Germinal center (tissue), 1 donor: ENCODE data around the gene CD2.

ENCODE experiments used
- DNase-seq: peaks from one replicate; pipeline ENCODE4 v3.0.0; 2012; ENCODE audit warnings: mixed read lengths, low spot score

The CD2 gene

DNA sequence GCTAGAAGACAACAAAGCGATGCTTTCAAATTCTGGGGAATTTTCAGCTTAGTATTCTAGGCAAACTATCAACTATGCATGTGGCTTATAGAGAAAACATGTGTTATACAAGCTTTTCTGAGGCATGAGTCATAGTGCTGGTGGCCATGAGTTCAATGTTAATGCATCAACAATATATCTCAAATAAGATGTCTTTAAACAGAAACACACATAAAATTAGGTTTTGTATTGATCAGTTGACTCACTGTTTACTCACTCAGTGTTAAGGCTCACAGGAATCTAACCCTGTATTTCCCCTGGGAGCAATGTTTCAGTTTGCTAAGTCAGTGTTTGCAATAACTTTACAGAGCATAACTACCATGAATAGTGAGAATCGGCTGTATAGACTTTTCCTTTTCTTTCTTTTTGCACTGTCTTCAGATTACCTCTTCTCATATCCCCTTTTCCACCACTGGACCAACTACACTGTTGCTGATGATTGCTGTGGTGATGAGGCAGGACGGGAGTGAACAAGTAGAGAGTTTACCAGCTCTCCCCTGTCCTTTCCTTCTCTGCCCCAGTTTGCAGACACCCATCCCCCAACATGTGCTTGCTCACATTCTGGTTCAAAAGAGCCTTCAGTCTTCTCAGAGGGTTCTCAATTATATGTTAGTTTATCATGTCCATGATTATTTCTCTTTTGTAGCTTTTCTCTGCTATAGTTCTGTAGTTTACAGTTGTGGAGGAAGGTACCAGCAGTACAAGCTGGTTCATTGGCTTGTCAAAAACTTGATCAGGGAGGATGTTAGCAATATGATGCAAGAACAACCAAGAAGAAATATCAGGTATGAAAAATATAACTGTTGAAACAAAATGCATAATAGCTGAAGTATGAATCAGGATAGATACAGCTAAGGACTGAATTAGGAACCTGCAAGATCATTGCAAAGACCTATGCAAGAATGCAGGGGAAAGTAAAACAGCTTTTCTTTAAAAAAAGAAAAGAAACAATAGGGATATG is 23.9 kb downstream of the CD2 start:
- DNase-seq: no peak

DNA sequence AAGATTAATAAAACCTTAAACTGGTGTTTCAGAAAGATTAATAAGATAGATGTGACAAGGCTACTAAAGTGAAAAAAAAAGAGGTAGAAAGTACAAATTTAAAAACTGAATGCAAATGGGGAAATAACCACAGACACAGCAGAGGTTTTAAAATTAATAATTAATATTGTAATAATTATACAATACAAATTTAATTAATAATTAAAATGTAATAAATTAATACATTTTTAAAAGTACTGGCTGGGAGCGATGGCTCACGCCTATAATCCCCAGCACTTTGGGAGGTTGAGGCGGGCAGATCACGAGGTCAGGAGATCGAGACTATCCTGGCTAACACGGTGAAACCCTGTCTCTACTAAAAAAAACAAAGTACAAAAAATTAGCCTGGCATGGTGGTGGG is 26.8 kb downstream of the CD2 start:
- no peak for DNase-seq

GRCh38 chr1:116785006-116785405 is 30.8 kb downstream of the CD2 start:
- DNase-seq: no peak

GRCh38 chr1:116786049-116786448 is 31.8 kb downstream of the CD2 start:
- DNase-seq: no peak

DNA sequence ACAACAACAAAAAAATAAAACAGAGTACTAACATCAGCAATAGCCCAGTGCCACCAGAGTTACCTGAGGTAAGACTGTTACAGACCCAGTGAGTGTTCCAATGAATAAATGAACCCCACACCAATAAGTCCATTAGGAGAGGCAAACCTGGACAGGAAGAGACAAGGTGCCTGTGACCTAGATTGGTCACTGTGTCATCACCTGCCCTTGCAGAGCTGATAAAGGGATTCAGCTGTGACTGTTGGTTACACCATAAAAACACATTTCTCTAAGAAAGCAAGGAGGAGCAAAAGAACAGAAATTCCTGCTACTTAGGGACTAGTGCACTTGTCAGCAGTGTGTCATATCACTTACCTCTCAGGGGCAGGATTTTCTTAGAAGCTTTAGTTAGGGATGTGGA is 37.5 kb downstream of the CD2 start:
- DNase-seq: no peak

DNA sequence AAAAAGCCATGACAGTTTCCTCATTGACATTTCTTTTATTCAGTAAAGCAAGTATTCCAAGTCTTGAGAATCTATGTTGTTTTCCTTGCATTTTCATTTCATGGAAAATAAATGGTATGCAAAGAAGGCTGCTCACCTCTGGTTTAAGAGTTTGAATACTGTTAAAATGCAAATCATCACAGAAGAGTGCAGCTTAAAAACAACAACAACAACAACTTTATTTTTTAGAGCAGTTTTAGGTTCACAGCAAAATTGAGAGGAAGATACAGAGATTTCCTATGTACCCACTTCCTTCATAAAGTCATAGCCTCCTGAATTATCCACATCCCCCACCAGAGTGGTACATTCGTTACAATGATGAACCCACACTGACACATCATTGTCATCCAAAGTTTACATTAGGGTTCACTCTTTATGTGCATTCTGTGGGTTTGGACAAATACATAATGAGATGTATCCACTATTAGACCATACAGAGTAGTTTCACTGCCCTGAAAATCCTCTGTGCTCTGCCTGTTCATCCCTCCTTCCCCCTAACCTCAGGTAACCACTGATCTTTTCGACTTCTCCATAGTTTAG is 39.2 kb downstream of the CD2 start:
- no peak for DNase-seq

DNA sequence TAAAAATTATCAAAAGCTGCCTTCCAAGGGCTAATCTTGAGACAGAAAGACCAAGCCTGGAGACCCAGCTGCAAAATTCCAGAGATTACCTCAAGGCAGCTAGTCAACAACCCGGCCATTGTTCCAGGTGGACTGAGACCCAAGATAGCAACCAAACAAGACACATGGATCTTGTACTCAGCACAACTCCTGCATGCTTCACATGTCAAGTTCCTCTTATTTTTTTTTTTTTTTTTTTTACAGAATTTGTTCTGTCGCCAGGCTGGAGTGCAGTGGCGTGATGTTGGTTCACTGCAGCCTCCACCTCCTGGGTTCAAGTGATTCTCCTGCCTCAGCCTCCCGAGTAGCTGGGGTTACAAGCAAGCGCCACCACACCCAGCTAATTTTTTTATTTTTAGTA is 40.1 kb downstream of the CD2 start:
- DNase-seq: no peak

DNA sequence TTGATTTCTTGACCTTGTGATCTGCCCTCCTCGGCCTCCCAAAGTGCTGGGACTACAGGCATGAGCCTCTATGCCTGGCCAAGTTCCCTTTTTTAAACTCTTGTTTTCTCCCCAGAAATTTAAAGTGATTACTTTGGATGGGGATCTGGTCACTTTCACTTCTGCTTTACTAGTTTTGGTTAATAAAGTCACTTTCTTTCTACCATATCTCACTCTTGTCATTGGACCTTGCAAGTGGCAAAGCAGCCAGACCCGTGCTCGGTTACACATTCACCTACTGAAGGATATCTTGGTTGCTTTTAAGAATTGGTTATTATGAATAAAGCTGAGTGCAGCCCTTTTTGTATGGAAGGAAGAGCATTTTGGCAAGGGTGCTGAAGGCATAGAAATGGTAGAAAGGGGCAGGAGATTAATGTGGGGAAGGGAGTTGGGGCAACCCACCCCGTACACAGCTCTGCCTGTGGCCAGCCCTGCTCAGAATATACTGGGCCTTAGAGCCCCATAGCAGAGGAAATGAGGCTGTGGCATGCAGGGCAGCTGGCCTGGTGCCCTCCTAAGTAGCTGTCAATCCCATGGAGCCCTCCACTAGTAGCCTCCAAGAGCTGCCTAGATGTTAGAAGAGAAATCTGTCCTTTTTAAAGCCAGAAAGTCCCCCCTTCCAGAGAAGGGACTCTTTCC is 40.7 kb downstream of the CD2 start:
- DNase-seq: no peak

DNA sequence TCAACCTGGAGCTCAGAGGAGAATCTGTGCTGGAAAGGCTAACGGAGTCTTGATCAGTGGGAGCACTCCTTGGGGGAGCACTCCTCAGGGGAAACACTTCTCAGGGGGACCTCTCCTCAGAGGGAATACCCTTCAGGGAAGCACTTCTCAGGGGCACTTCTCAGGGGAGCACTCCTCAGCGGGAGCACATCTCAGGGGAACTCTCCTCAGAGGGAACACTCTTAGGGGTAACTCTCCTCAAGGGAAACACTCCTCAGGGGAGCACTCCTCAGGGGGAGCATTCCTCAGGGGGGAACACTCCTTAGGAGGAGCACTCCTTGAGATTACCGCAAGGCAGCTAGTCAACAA is 41.2 kb downstream of the CD2 start:
- no peak for DNase-seq

GRCh38 chr1:116804736-116805135 is 50.5 kb downstream of the CD2 start:
- no peak for DNase-seq

- no peak for DNase-seq
Observed at GRCh38 chr1:116805398-116805797, 51.2 kb downstream of the CD2 start.

DNA sequence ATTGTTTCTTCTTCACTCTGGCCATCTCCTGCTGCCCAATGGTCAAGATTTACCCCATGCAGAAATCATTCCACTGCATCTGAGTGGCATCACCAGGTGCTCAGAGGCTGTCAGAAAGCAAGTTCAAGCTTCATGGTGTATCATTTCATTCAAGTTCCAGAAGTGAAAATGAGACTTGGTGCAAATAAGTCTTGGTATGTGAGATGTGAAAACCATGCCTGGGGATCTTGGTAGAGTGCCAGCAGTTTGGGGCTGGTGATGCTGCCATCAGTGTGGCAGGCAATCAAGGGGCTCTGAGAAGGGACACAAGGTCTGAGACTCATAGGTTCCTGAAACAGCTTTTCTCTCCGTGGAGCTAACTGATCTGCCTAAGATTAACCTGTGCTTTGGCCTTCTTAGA is 52.0 kb downstream of the CD2 start:
- no peak for DNase-seq

GRCh38 chr1:116806671-116807070 is 52.4 kb downstream of the CD2 start:
- DNase-seq: no peak

DNA sequence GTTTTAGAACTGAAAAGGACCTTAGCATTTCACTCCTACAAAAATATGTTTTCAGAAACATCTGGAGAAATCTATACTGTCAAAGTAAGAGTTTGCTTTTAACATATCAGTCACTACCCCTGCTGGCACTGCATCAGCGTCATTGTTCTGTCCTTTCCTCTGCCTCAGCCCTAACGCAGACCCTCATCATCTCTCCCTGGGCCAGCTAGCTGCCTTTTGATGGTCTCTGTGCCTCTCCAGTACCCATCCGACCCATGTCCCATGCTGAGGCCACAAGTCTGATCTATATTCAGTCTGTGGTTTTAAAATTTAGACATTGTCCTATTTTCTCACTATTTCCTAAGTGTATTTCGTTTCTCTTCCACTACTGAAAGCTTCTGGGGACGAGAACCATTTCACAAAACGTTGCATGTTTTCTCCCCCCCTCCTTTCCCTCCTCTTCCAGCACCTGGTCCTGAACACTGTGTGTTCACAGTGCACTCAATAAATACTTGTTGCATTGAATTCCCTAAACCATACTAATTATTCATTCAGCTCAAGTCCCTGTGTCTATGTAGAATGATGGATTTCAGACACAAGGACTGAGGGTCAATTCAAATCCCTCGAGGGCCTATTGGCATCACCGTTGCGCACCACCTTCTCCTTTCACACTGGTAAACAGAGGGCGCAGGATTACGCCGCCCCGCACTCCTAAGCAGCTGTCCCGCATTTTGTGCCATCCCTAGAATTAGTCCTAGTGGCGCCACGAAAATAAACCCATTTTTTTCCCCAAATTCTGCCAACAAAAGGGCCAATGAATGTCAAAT is 53.4 kb downstream of the CD2 start:
- DNase-seq: no peak

DNA sequence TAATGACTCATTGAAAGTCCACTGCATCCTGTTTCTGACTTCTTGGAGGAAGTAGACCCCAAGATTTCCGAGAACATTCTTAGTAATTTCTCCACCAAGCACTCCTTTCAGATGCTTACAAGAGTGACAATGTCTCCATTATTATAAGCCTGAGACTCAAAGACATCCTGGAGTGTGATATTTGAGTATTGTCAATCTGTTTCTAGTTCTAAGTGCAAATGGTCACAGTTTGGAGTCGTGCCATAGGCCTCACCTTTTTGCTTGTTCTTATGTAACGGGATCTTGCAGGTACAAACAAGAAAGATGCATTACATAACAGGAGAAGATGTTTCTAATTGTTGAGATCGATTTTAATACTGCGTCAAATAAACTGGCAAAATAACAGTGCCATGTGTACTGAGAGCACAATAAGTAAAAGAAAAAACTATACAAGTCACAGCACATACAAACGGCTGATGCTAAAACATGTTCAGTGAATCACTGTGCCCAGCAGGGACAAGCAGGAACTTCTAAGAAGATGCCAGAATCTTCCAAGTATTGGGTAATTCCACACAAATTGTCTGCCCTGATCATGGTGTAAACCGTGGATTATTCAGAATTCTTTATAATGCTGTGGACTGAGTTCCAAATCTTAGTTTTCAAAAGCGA is 54.1 kb downstream of the CD2 start:
- no peak for DNase-seq

- DNase-seq: no peak
Observed at GRCh38 chr1:116808848-116809508, 54.7 kb downstream of the CD2 start.

DNA sequence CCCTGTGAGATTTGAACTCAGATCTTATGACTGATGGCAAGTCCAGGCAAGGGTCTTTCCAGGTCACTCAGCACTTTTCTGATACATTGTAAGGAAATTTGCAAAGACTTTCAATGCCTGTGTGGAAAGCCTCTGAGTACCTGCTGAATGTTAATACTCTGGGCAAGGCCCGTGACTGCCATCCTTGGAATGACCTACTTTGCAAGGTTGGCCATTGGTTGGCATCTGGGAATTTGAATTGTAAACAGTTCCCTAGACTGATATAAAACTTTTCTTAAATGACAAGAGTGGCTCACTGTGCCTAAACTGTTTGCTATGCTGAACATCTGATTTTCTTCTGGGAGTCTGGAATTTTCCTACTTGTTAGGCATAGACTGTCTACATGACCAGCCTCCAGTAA is 57.1 kb downstream of the CD2 start:
- no peak for DNase-seq

- no peak for DNase-seq
Observed at GRCh38 chr1:116814926-116815723, 60.9 kb downstream of the CD2 start.

DNA sequence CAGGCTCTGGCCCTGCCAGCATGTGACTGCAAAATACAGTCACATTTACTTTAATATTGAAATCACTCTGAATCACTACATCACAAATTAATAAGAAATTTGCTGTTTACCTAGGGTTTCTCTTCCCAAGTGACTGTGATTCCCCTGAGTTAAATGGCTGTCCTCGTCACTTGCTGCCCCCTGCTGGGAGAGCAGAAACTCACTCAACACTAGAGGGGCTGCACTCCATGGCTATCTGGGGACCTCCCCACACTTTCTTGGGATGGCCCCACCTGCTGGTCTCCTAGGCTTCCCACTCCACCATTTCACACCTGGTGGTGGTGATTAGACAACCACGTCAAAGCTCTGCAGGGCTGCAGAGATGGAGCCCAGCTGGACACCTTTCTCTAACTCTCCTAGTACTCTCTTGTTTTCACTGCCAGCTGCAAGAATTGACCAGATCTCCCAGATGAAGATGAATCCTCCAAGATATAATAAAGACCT is 63.4 kb downstream of the CD2 start:
- peak; percentile 66 for DNase-seq
